ENCODE measurements around the gene TMEM225. TPM values are rescaled to one million over a fixed set of nuclear protein-coding genes. Genes with fewer than 3 reads are reported as not detected.

The TMEM225 gene
- polyA plus RNA-seq, 1 donor (not counting 4 experiments of a cell fraction or from before 2014, with no cell fraction given): not detected

DNA sequence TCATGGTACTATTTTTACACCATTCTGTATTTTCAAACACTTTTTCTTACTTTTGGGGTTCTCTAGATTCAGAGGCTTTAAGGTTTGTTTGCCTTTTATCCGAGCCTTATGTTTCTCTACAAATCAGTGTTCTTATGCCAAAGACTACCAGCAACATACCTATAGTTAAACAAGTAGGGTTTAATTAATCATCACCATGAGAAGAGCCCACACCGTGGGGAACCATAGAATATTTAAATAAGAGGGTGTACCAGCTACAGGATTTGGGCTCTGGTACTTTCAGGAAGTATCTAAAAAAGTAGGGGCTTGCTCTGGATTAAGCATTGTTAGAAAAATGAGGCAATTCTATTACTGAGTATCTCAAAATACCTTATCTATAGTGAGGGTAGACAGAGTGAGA lies 25.7 kb downstream of the TMEM225 start:
- Histone ChIP-seq H3K9ac (ENCODE audit: control insufficient read depth, extremely low read depth, insufficient read depth, low read length) (no peak overlapping the region), H4K20me1 (ENCODE audit: control insufficient read depth, extremely low read depth, insufficient read depth, low read length) (no peaks in the 10 kb centered on the region), H3K36me3 (ENCODE audit: control insufficient read depth in 2 of 2, extremely low read depth in 1 of 2, insufficient read depth in 2 of 2, low read length in 2 of 2) (no peaks in the 10 kb centered on the region), H3K9me1 (ENCODE audit: control insufficient read depth, extremely low read depth, insufficient read depth, low read length) (no peaks in the 10 kb centered on the region), H3K79me2 (ENCODE audit: control insufficient read depth, insufficient read depth, low read length) (no peaks in the 10 kb centered on the region), H3K27me3 (ENCODE audit: control insufficient read depth, extremely low read depth, insufficient read depth, low read length) (no peaks in the 10 kb centered on the region), H2AFZ (ENCODE audit: control insufficient read depth, low read length) (no peak overlapping the region), H3K4me2 (ENCODE audit: control insufficient read depth, extremely low read depth, insufficient read depth, low read depth, low read length) (no peak overlapping the region), H3K27ac (ENCODE audit: control insufficient read depth, insufficient read depth, low read length) (no peak overlapping the region), H3K9me3 (ENCODE audit: control insufficient read depth, low read depth, low read length) (no peaks in the 10 kb centered on the region), H3K4me3 (ENCODE audit: control insufficient read depth in 2 of 3, extremely low read depth in 1 of 3, insufficient read depth in 2 of 3, low read depth in 1 of 3, low read length in 3 of 3) (no peak overlapping the region), H3K4me1 (ENCODE audit: control insufficient read depth, extremely low read depth, insufficient read depth, low read length) (no peaks in the 10 kb centered on the region)
- dilution Hi-C loops (cut with MboI; ENCODE audit: extremely low pct_ligation_motif_present, low sequenced_read_pairs): no loop called here
- no peak for FAIRE-seq
- TF ChIP-seq, protein P1, sequence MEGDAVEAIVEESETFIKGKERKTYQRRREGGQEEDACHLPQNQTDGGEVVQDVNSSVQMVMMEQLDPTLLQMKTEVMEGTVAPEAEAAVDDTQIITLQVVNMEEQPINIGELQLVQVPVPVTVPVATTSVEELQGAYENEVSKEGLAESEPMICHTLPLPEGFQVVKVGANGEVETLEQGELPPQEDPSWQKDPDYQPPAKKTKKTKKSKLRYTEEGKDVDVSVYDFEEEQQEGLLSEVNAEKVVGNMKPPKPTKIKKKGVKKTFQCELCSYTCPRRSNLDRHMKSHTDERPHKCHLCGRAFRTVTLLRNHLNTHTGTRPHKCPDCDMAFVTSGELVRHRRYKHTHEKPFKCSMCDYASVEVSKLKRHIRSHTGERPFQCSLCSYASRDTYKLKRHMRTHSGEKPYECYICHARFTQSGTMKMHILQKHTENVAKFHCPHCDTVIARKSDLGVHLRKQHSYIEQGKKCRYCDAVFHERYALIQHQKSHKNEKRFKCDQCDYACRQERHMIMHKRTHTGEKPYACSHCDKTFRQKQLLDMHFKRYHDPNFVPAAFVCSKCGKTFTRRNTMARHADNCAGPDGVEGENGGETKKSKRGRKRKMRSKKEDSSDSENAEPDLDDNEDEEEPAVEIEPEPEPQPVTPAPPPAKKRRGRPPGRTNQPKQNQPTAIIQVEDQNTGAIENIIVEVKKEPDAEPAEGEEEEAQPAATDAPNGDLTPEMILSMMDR (optimal IDR thresholded peaks at IDR 0.05 in 1 of 3, IDR thresholded peaks at IDR 0.05 in 1 of 3, conservative IDR thresholded peaks at IDR 0.05 in 1 of 3; ENCODE audit: extremely low read depth in 1 of 3, insufficient read depth in 2 of 3, low read length in 3 of 3): no peak
- no peak for TF ChIP-seq EZH2 (IDR thresholded peaks at IDR 0.05; ENCODE audit: low read length)
- DNase-seq (ENCODE audit: low read depth, low spot score): no peak

DNA sequence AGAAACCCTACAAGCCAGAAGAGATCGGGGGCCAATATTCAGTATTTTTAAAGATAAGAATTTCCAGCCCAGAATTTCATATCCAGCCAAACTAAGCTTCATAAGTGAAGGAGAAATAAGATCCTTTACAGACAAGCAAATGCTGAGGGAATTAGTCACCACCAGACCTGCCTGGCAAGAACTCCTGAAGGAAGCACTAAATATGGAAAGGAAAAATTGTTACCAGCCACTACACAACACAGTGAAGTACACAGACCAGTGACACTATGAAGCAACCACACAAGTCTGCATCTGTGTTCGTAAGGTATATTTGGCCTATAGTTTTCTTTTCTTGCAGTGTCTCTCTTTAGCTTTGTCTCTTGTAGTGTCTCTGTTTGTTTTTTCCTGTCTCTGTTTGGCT lies 29.0 kb downstream of the TMEM225 start:
- DNase-seq (ENCODE audit: low read depth, low spot score): no peak

More for the DNA sequence above, 29.0 kb downstream of the TMEM225 start:
- no peak overlapping the region for H3K4me2 ChIP-seq (ENCODE audit: control insufficient read depth, extremely low read depth, insufficient read depth, low read depth, low read length)
- no peaks in the 10 kb centered on the region for H3K79me2 ChIP-seq (ENCODE audit: control insufficient read depth, insufficient read depth, low read length)
- H2AFZ ChIP-seq (ENCODE audit: control insufficient read depth, low read length): no peak overlapping the region
- H3K9ac ChIP-seq (ENCODE audit: control insufficient read depth, extremely low read depth, insufficient read depth, low read length): no peak overlapping the region
- no peaks in the 10 kb centered on the region for H3K4me1 ChIP-seq (ENCODE audit: control insufficient read depth, extremely low read depth, insufficient read depth, low read length)
- no peaks in the 10 kb centered on the region for H3K9me3 ChIP-seq (ENCODE audit: control insufficient read depth, low read depth, low read length)
- dilution Hi-C loops (cut with MboI; ENCODE audit: extremely low pct_ligation_motif_present, low sequenced_read_pairs): no loop called here
- no peak overlapping the region for H3K27ac ChIP-seq (ENCODE audit: control insufficient read depth, insufficient read depth, low read length)
- H4K20me1 ChIP-seq (ENCODE audit: control insufficient read depth, extremely low read depth, insufficient read depth, low read length): no peaks in the 10 kb centered on the region
- H3K4me3 ChIP-seq (ENCODE audit: control insufficient read depth in 2 of 3, extremely low read depth in 1 of 3, insufficient read depth in 2 of 3, low read depth in 1 of 3, low read length in 3 of 3): no peak overlapping the region
- H3K27me3 ChIP-seq (ENCODE audit: control insufficient read depth, extremely low read depth, insufficient read depth, low read length): no peaks in the 10 kb centered on the region
- no peaks in the 10 kb centered on the region for H3K9me1 ChIP-seq (ENCODE audit: control insufficient read depth, extremely low read depth, insufficient read depth, low read length)
- TF ChIP-seq, protein P1 (optimal IDR thresholded peaks at IDR 0.05 in 1 of 3, IDR thresholded peaks at IDR 0.05 in 1 of 3, conservative IDR thresholded peaks at IDR 0.05 in 1 of 3; ENCODE audit: extremely low read depth in 1 of 3, insufficient read depth in 2 of 3, low read length in 3 of 3): no peak
- no peak for TF ChIP-seq EZH2 (IDR thresholded peaks at IDR 0.05; ENCODE audit: low read length)
- no peaks in the 10 kb centered on the region for H3K36me3 ChIP-seq (ENCODE audit: control insufficient read depth in 2 of 2, extremely low read depth in 1 of 2, insufficient read depth in 2 of 2, low read length in 2 of 2)
- FAIRE-seq: no peak
